Testis (tissue), 2 donors: ENCODE data around the gene DIS3L.

Experiments used
- CTCF ChIP-seq, 3 experiments: fragments of 450-650 bp in 2 of 3; fragments of 200-600 bp in 1 of 3; sonication (generic) in 1 of 3; IDR thresholded peaks; one replicate each; pipeline ENCODE4 v1.5.1; 2016 to 2019; ENCODE audit warnings: antibody characterized with exemption in 3 of 3, mild to moderate bottlenecking in 2 of 3, moderate library complexity in 1 of 3
- POLR2A ChIP-seq: fragments of 450-650 bp; IDR thresholded peaks from one replicate; pipeline ENCODE4 v1.6.1; 2017; ENCODE audit warnings: antibody characterized with exemption, mild to moderate bottlenecking, moderate library complexity

DNA sequence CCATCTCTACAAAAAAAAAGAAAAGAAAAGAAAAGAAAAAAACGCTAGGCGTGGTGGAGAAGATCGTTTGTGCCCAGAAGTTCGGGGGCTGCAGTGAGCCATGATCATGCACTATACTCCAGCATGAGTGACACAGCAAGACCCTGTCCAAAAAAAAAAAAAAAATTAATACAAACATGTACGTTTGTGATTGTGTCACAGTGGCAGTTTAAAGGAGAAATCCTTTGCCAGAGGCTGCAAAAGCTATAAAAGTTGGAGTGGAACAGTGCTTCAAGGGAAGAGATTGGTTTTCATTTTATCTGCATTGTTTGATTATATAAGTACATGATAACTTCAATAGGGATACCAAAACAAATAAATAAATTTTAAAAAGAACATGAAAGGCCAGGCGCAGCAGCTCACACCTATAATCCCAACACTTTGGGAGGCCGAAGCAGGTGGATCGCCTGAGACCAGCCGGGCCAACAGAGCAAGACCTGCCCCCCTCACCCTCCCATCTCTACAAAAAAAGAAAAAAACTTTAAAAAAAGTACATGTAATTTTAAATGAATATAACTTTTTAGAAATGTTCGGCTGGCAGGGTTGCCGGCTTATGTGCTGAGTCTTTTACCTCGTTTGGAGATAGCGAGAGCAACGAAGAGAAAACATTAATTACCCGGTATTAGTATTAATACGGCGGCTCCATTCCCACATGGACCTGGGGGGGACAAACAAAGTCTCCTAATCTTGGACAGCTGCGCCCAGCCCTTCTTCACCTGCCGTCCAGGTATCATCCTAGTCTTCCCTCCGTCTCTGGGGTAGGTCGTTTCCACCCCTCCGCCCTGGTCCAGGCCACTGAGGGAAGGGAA, 573 bp upstream of the DIS3L start:
- no peak for TF ChIP-seq CTCF (IDR thresholded peaks at IDR 0.05)
- TF ChIP-seq POLR2A, result no peak
